Tibial nerve (tissue), 4 donors: Measurements from ENCODE around the gene ZNF516. TPM values are rescaled to one million over a fixed set of nuclear protein-coding genes. Genes with fewer than 3 reads are reported as not detected.

Experiments
- DNase-seq, 2 donors: peaks; one replicate each; pipeline ENCODE4 v3.0.0-alpha.2; 2019; ENCODE audit warnings: low spot score in 2 of 2
- H3K27ac ChIP-seq, 4 donors: fragments of 200-600 bp; sonication (generic) in 3 of 4; one replicate each; pipeline ENCODE4 v1.5.1; 2017 to 2019; ENCODE audit warnings: mild to moderate bottlenecking in 1 of 4
- H3K27me3 ChIP-seq, 2 donors: fragments of 200-600 bp; sonication (generic) in 1 of 2; one replicate each; pipeline versions ENCODE4 v1.5.1 to v1.6.0; 2017 to 2019
- H3K36me3 ChIP-seq, 3 donors: fragments of 200-600 bp; sonication (generic); one replicate each; pipeline ENCODE4 v1.5.1; 2018 to 2019
- H3K4me1 ChIP-seq, 4 donors: fragments of 200-600 bp; sonication (generic) in 3 of 4; one replicate each; pipeline ENCODE4 v1.5.1; 2017 to 2019
- H3K4me3 ChIP-seq, 4 donors: fragments of 200-600 bp; sonication (generic) in 3 of 4; one replicate each; pipeline ENCODE4 v1.5.1; 2017 to 2019; ENCODE audit warnings: mild to moderate bottlenecking in 1 of 4, moderate library complexity in 1 of 4
- H3K9me3 ChIP-seq, 4 donors: fragments of 200-600 bp; sonication (generic) in 3 of 4; one replicate each; pipeline ENCODE4 v1.5.1; 2017 to 2019
- CTCF ChIP-seq, 5 experiments: fragments of 200-600 bp in 3 of 5; fragments of 450-650 bp in 2 of 5; sonication (generic) in 3 of 5; IDR thresholded peaks; one replicate each; pipeline ENCODE4 v1.5.1; 2016 to 2019; ENCODE audit warnings: antibody characterized with exemption in 5 of 5, mild to moderate bottlenecking in 3 of 5, moderate library complexity in 2 of 5
- EP300 ChIP-seq, 2 donors: sonication (generic); formaldehyde crosslinking; IDR thresholded peaks; one replicate each; pipeline ENCODE4 v1.6.1; 2017; ENCODE audit warnings: antibody characterized with exemption in 2 of 2, mild to moderate bottlenecking in 1 of 2
- POLR2A ChIP-seq, 2 donors: fragments of 450-650 bp; IDR thresholded peaks; one replicate each; pipeline ENCODE4 v1.6.1; 2017; ENCODE audit warnings: antibody characterized with exemption in 2 of 2, mild to moderate bottlenecking in 2 of 2, moderate library complexity in 2 of 2
- WGBS, 2 donors: methylation state at CpG; one replicate each; pipeline ENCODE4 v1.1.5; 2018; 5-methylcytosine and 5-hydroxymethylcytosine counted together
- total RNA-seq, 4 donors: library from RNA; depleted of rRNA; stranded (reverse); fragments of >200 nt; gene quantifications; one replicate each; pipeline ENCODE4 v1.1.0, GENCODE V29; 2016

Gene ZNF516
- total RNA-seq, 4 donors from 2014 or later = 31.4 to 63.0 (median 45.5) TPM

- WGBS, 2 donors = 66 to 72% methylated on average over 12 of the region's 12 CpGs
- Histone ChIP-seq H3K36me3 (peaks cover 0 to 50% (median 0%) of the 10 kb centered on the region in 3 donors), H3K4me3 (no peak overlapping the region), H3K4me1 (peaks cover 0 to 31% (median 0%) of the 10 kb centered on the region in 4 donors), H3K9me3 (no peaks in the 10 kb centered on the region), H3K27me3 (no peaks in the 10 kb centered on the region), H3K27ac (peak overlapping the region in 1 of 4 donors; percentile 41)
- TF ChIP-seq EP300 (IDR thresholded peaks at IDR 0.05) (no peak), CTCF (IDR thresholded peaks at IDR 0.05) (no peak), POLR2A (IDR thresholded peaks at IDR 0.05) (no peak)
- DNase-seq = no peak
Measured at GRCh38 chr18:76363436-76364120, 131.5 kb downstream of the ZNF516 start.

GRCh38 chr18:76362676-76363075, 132.4 kb downstream of the ZNF516 start:
- Histone ChIP-seq H3K4me1 (peaks cover 0 to 31% (median 0%) of the 10 kb centered on the region in 4 donors), H3K9me3 (no peaks in the 10 kb centered on the region), H3K27me3 (no peaks in the 10 kb centered on the region), H3K36me3 (peaks cover 0 to 59% (median 0%) of the 10 kb centered on the region in 3 donors), H3K27ac (no peak overlapping the region), H3K4me3 (no peak overlapping the region)
- DNase-seq = no peak
- WGBS, 2 donors = 64 to 67% methylated on average over 7 of the region's 7 CpGs
- TF ChIP-seq CTCF (IDR thresholded peaks at IDR 0.05) = no peak
- TF ChIP-seq POLR2A (IDR thresholded peaks at IDR 0.05) = no peak
- no peak for TF ChIP-seq EP300 (IDR thresholded peaks at IDR 0.05)

- no peaks in the 10 kb centered on the region for H3K9me3 ChIP-seq
- no peak overlapping the region for H3K27ac ChIP-seq
- no peak overlapping the region for H3K4me3 ChIP-seq
- peaks cover 0 to 31% (median 0%) of the 10 kb centered on the region in 4 donors for H3K4me1 ChIP-seq
- H3K36me3 ChIP-seq = peaks cover 0 to 74% (median 0%) of the 10 kb centered on the region in 3 donors
- TF ChIP-seq POLR2A (IDR thresholded peaks at IDR 0.05) = no peak
- TF ChIP-seq CTCF (IDR thresholded peaks at IDR 0.05) = no peak
- no peak for TF ChIP-seq EP300 (IDR thresholded peaks at IDR 0.05)
- 88 to 91% methylated on average over 8 of the region's 8 CpGs for WGBS, 2 donors
- H3K27me3 ChIP-seq = no peaks in the 10 kb centered on the region
- DNase-seq = no peak
Measured at GRCh38 chr18:76361219-76361618, 133.8 kb downstream of the ZNF516 start.

- no peak overlapping the region for H3K4me3 ChIP-seq
- no peak overlapping the region for H3K27ac ChIP-seq
- peaks cover 0 to 23% (median 0%) of the 10 kb centered on the region in 4 donors for H3K4me1 ChIP-seq
- H3K36me3 ChIP-seq = peaks cover 0 to 75% (median 0%) of the 10 kb centered on the region in 3 donors
- no peak for TF ChIP-seq POLR2A (IDR thresholded peaks at IDR 0.05)
- no peak for TF ChIP-seq CTCF (IDR thresholded peaks at IDR 0.05)
- no peak for TF ChIP-seq EP300 (IDR thresholded peaks at IDR 0.05)
- WGBS, 2 donors = 89 to 94% methylated on average over 12 of the region's 12 CpGs
- DNase-seq = no peak
- H3K27me3 ChIP-seq = no peaks in the 10 kb centered on the region
- no peaks in the 10 kb centered on the region for H3K9me3 ChIP-seq
Measured at GRCh38 chr18:76359909-76360308, 135.1 kb downstream of the ZNF516 start.

GRCh38 chr18:76358774-76359173, 136.3 kb downstream of the ZNF516 start:
- TF ChIP-seq EP300 (IDR thresholded peaks at IDR 0.05) (no peak), POLR2A (IDR thresholded peaks at IDR 0.05) (no peak), CTCF (IDR thresholded peaks at IDR 0.05) (no peak)
- Histone ChIP-seq H3K4me1 (peaks cover 0 to 12% (median 0%) of the 10 kb centered on the region in 4 donors), H3K4me3 (no peak overlapping the region), H3K27ac (peak overlapping the region in 1 of 4 donors; percentile 14), H3K27me3 (no peaks in the 10 kb centered on the region), H3K9me3 (no peaks in the 10 kb centered on the region), H3K36me3 (peaks cover 0 to 75% (median 0%) of the 10 kb centered on the region in 3 donors)
- 81 to 84% methylated on average over 8 of the region's 8 CpGs for WGBS, 2 donors
- DNase-seq = no peak
